Hypothalamus (tissue), 51 donors: ENCODE measurements around the gene ABHD17A.
A peak's percentile ranks its signal among the peaks of the same experiment; 100 is the strongest.

ENCODE experiments used
- DNase-seq, 51 donors: peaks; one replicate each; lab custom pipeline; 2025; lab: John Stamatoyannopoulos, UW

ABHD17A gene

GRCh38 chr19:1843646-1844394 lies 41.5 kb downstream of the ABHD17A start:
- no peak for DNase-seq

- DNase-seq: no peak
These were observed 42.2 kb downstream of the ABHD17A start for GRCh38 chr19:1843116-1843515.

GRCh38 chr19:1841209-1841924 lies 43.9 kb downstream of the ABHD17A start:
- DNase-seq: no peak

DNA sequence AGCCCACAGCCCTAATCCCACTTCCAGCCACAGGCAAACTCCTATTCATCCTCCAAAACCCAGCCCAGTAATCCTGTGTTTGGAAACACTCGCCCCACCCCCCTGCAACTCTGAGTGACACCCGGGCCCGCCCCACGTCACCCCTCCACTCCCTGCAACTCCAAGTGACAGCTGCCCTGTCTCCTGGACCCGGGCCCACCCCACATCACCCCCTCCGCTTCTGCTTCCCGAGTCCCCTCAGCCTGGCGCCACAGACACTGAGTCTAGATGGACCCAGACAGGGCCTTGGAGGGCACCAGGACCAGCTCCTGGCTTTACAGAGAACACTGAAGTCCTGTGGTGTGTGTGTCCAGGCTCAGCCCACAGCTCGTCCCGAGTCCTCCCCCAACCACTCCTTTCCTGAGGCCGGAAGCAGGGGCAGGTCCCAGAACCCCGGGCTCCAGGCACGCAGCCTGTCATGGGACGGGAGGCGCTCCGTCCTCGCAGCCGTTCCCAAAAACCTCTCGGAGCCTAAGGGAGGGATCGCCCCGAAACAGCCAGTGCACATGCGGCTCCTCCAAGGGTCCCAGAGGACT lies 44.7 kb downstream of the ABHD17A start:
- no peak for DNase-seq

DNA sequence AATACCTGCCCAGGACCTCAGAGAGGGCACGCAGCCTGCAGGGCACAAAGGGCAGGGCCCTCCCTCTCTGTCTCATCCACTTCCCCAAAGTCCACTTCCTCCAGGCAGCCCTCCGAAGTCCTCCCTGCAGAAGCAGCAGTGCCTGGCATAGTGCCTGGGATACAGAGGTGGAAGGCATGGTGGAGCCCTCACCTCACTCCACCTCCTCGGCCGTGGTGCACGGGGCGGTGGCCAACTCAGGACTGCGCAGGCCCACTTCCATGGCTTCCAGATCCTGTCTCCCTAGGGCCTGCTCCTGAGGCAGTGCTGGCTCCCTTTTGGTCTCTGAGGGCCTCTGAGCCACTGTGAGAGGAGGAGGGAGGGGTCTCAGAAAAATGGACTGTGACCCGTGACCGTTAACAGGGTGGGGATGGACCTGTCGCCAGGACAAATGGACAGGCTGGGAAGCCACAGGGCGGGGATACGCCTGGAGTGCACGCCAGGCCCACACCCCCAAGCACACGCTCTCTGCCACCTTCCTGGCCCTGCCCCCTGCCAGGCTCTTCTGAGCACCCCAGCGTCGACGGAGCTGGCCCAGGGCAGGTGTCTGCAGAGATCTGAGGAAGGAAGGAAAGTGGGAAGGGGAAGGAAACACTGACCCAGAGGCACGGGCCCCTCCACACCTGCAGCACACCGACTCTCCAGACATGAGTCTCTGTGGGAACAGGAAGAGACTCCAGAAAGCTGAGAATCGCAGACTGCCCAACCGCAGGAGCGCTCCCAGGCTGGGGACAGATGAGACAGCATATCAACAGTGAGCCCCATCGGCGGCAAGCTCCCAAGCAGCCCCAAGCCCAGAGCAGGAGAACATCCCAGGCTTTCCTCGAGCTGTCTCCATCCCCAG lies 45.4 kb downstream of the ABHD17A start:
- DNase-seq: no peak

DNA sequence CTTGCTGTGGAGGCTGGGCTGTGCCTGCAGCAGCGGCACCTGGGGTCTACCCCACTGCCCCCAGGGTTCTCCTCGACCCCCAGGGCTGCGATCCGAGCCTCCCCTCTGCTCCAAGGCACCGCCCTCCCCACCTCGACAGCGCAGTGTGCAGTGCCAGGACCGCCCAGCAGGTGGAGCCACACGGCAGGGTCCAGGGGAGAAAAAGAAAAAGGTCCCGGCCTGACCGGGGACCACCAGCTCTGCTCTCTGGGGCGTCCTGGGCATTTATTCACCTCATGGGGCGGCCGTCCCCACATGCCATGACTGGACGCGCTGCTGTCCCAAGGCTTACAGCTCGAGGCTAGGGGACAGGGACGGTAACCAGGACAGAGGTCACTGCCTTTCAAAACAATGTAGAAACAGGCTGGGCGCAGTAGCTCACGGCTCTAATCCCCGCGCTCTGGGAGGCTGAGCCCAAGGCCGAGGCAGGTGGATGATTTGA lies 47.6 kb downstream of the ABHD17A start:
- DNase-seq: peak in 10 of 51 donors; percentile 4 to 43 (median 20)

DNA sequence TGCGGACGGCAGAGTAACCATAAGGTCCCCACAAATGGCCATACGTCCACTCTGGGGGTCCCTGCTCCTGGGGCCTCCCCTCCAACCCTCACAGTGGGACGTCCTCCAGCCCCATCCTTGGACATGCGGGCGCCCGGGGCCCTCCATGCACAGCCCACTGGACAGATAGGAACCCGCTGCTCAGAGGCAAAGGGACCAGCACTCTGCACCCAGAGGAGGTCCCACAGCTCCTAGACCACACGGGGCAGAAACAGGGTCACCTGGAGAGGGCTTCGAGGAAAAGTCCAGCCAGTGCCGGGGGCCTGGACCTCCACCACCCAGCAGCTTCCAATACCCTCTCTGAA lies 48.1 kb downstream of the ABHD17A start:
- DNase-seq: no peak

GRCh38 chr19:1836458-1837221 lies 48.7 kb downstream of the ABHD17A start:
- DNase-seq: no peak

- DNase-seq: peak in 31 of 51 donors; percentile 4 to 75 (median 30)
These were observed 51.8 kb downstream of the ABHD17A start for GRCh38 chr19:1833540-1833939.

GRCh38 chr19:1832046-1832663 lies 53.1 kb downstream of the ABHD17A start:
- no peak for DNase-seq

- DNase-seq: no peak
These were observed 54.3 kb downstream of the ABHD17A start for GRCh38 chr19:1830978-1831377.

DNA sequence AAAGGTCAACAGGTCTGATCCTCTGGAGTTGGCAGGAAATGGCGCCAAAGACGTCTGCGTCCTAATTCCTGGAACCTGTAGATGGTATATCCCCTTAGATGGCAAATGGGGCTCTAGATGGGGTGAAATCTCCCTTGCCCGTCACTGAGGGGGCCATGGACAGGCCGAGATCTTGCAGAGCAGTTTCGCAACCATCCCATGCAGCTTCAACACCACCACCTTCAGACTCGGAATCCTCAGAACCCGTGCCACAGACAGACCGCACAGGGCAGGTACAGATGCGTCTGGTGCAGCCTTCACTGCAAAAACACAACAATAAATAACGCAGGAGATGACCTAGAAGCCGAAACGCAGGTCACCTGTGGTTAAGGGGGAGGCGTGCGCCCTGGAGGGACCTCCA lies 54.7 kb downstream of the ABHD17A start:
- no peak for DNase-seq

- no peak for DNase-seq
These were observed 55.3 kb downstream of the ABHD17A start for GRCh38 chr19:1829958-1830357.

- DNase-seq: no peak
These were observed 56.7 kb downstream of the ABHD17A start for GRCh38 chr19:1828279-1829238.

DNA sequence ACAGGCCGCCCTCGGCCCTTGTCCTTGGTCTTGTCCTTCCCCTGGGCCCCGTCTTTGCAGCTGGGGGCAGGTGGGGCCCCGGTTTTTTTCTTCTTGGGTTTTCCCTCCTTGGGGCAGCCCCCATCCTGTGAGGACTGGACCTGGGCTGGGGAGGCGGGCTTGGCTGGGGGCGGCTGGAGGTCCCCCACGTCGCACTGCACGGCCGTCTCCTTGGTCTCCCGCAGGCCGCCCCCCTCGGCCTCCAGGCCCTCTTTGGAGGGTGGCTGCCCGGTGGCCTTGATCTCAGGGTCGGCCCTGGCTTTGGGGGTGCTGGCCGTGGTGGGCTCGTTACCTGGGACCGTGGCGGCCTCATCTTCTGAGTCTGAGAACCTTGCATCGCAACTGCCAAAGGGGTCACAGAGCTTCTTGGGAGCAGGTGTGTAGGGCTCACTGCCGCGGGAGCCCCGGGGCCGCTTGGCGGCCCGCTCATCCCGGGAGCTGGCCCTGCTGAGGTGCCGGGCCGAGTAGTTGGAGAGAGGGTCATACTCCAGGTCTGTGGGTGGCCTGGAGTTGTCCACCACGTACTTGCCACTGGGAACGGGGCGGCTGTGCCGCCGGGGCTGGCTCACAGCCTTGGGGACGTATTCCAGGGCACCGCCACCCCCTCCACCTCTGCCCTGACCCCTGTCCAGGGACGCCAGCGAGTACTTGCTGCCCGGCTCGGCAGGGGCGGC lies 57.6 kb downstream of the ABHD17A start:
- no peak for DNase-seq
